MM.1S (cell line): ENCODE data around the gene CYSTM1.

ENCODE experiments used
- EZH2 ChIP-seq: fragments of 300-600 bp; sonication (generic); optimal IDR thresholded peaks from 2 replicates; pipeline ENCODE3; 2017; ENCODE audit warnings: low read depth, mild to moderate bottlenecking, antibody characterized with exemption, low read length, mixed read lengths
- EZH2phosphoT487 ChIP-seq: fragments of 300-600 bp; sonication (generic); IDR thresholded peaks from 2 replicates; pipeline ENCODE4 v1.6.1; 2018; ENCODE audit warnings: antibody characterized with exemption, low read length
- TF ChIP-seq, protein P1 (sequence below): fragments of 300-600 bp; sonication (generic); IDR thresholded peaks from 2 replicates; pipeline ENCODE4 v1.5.1; 2016; ENCODE audit warnings: antibody characterized with exemption, low read length, mixed read lengths

DNA sequence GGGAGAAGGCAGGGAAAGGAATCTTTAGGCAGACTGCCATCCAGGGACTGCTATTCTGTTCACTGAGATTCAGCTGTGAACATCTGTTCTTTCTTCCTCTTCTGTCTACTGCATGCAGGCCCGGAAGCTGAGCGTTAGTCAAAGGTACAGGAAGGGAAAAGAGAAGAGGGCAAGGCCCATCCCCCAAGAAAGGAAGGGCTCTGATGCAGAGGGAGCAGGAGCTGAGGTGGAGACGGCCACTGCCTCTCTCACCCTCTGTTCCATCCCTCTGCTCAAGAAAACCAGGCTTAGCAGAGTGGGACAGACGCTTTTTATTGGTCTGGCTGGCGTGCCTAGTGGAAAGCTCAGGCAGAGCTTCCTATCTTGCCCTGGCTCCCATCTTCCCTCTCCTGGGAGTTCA, 70.4 kb downstream of the CYSTM1 start:
- TF ChIP-seq EZH2 (no peak), EZH2phosphoT487 (no peak)
- TF ChIP-seq, protein P1, sequence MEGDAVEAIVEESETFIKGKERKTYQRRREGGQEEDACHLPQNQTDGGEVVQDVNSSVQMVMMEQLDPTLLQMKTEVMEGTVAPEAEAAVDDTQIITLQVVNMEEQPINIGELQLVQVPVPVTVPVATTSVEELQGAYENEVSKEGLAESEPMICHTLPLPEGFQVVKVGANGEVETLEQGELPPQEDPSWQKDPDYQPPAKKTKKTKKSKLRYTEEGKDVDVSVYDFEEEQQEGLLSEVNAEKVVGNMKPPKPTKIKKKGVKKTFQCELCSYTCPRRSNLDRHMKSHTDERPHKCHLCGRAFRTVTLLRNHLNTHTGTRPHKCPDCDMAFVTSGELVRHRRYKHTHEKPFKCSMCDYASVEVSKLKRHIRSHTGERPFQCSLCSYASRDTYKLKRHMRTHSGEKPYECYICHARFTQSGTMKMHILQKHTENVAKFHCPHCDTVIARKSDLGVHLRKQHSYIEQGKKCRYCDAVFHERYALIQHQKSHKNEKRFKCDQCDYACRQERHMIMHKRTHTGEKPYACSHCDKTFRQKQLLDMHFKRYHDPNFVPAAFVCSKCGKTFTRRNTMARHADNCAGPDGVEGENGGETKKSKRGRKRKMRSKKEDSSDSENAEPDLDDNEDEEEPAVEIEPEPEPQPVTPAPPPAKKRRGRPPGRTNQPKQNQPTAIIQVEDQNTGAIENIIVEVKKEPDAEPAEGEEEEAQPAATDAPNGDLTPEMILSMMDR: no peak
